Fibroblast of upper back skin (primary cell): ENCODE results near the gene PRDM7.
"Not testable (repeated sequence)": the region's sequence is repeated elsewhere in the genome, so short reads cannot be mapped to it uniquely, and the experiment has no call there.

Experiments used
- DNase-seq: peaks from one replicate; pipeline ENCODE4 v3.0.0-alpha.2; 2013

Gene PRDM7

DNA sequence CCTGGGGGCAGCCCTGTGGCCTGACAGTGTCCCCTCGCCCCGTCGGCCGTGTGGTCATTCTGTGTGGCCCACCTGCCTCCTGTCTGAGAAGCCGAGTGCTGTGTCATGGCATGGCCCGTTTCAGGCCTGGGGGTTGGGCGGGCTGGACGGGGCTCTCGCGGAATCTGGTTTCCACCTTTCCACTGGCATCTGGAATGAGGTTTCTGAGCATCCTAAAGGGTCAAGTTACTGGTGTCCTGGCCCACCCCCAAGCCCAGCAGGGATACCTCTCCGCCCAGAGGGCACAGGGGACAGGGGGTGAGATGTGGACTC, 65.7 kb downstream of the PRDM7 start:
- DNase-seq = no peak

DNA sequence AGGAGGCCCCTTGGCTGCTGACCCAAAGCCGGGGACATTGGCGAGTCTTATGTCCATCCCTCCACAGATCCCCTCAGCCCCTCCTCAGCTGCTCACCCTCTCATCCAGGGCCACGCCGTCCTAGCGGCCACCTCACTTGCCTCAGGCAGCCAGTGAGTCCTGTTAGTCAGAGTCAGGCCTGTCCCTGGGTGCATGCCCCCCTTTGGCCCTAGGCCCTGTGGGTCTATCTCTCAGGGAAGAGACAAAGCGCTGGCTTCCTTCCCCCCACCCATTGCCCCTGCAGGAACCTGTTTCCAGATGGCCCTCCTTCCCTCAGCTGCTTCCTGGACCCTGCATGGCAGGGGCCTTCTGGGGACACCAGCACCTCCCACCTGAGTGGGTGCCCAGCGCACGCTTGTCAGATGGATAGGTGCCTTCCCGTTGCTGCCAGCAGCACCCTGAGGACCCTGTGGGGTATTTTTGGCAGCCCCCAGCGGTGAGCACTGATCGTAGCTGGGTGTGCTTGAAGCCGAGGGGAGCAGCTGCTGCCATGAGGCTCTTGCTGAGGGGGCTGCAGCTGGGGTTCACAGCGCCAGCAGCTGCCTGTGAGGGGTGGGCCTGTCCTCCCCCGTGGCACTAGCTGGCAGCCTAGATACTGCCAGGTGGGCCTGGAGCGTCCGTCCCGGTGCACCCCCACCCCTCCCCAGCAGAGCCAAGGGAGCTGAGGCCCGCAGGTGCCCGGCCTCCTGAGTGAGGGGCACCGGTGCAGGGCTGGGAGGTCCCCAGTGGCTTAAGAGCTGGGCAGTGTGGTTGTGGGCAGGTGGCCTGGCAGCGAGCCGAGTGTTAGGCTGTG, 66.2 kb downstream of the PRDM7 start:
- DNase-seq = no peak

- no peak for DNase-seq
These were observed 67.8 kb downstream of the PRDM7 start for GRCh38 chr16:90009172-90009899.

GRCh38 chr16:90008708-90009145, 68.4 kb downstream of the PRDM7 start:
- peak; percentile 7 for DNase-seq

GRCh38 chr16:90007635-90008234, 69.4 kb downstream of the PRDM7 start:
- not testable (repeated sequence) for DNase-seq

- DNase-seq = no peak
These were observed 70.1 kb downstream of the PRDM7 start for GRCh38 chr16:90007015-90007414.
